SU-DHL-6 (cell line): ENCODE measurements around the gene STIMATE.

ENCODE experiments used
- H2AFZ ChIP-seq: fragments of 200-600 bp; sonication (generic); 2 replicates; pipeline ENCODE4 v1.6.1; 2014; ENCODE audit warnings: low read depth, mild to moderate bottlenecking, moderate library complexity, mixed read lengths, antibody characterized with exemption, low read length; ENCODE audit not compliant: severe bottlenecking
- H3F3A ChIP-seq: fragments of 200-600 bp; shearing (Covaris generic); 2 replicates; pipeline ENCODE4 v1.6.0; 2016; ENCODE audit warnings: antibody characterized with exemption, mild to moderate bottlenecking; ENCODE audit not compliant: insufficient read depth
- H3K27ac ChIP-seq: fragments of 200-600 bp; sonication (generic); 2 replicates; pipeline ENCODE4 v1.5.1; 2016; ENCODE audit warnings: low read depth, mild to moderate bottlenecking, low read length, moderate library complexity, mixed read lengths
- H3K27me3 ChIP-seq: fragments of 200-600 bp; sonication (generic), shearing (Covaris generic); 2 replicates; pipeline ENCODE4 v1.6.0; 2014; ENCODE audit warnings: mild to moderate bottlenecking, low read length
- H3K36me3 ChIP-seq: fragments of 200-600 bp; sonication (generic); 2 replicates; pipeline ENCODE4 v1.6.1; 2014; ENCODE audit warnings: mild to moderate bottlenecking, low read length, mixed read lengths
- H3K4me2 ChIP-seq: fragments of 300-600, 200-600 bp; shearing (Covaris generic), sonication (generic); 2 replicates; pipeline ENCODE4 v1.6.0; 2014; ENCODE audit warnings: low read length, low read depth, mild to moderate bottlenecking; ENCODE audit not compliant: poor library complexity, severe bottlenecking
- H3K4me3 ChIP-seq: fragments of 200-600 bp; sonication (generic); 2 replicates; pipeline ENCODE4 v1.5.1; 2014; ENCODE audit warnings: antibody characterized with exemption, low read length, mild to moderate bottlenecking, mixed read lengths; ENCODE audit not compliant: insufficient read depth, poor library complexity, severe bottlenecking
- H3K79me2 ChIP-seq: fragments of 200-600 bp; sonication (generic); 2 replicates; pipeline ENCODE4 v1.6.1; 2014; ENCODE audit warnings: mild to moderate bottlenecking, low read length, moderate library complexity; ENCODE audit not compliant: insufficient read depth
- H3K9ac ChIP-seq: fragments of 200-600 bp; sonication (generic); 2 replicates; pipeline ENCODE4 v1.7.0; 2014; ENCODE audit warnings: mild to moderate bottlenecking, low read length
- H3K9me2 ChIP-seq: fragments of 200-600 bp; sonication (generic); replicated peaks from 2 replicates; pipeline ENCODE4 v1.6.1; 2014; ENCODE audit warnings: low read length; ENCODE audit not compliant: insufficient read depth
- H3K9me3 ChIP-seq: fragments of 200-600 bp; sonication (generic); 2 replicates; pipeline ENCODE4 v1.6.1; 2014; ENCODE audit warnings: low read length, mixed read lengths; ENCODE audit not compliant: insufficient read depth
- H4K20me1 ChIP-seq: fragments of 200-600 bp; sonication (generic); 2 replicates; pipeline ENCODE4 v1.6.1; 2014; ENCODE audit warnings: low read depth, mild to moderate bottlenecking, antibody characterized with exemption, low read length, moderate library complexity, mixed read lengths
- EZH2phosphoT487 ChIP-seq: fragments of 200-600 bp; sonication (generic), shearing (Covaris generic); conservative IDR thresholded peaks from 2 replicates; pipeline ENCODE4 v1.6.1; 2018; ENCODE audit warnings: mild to moderate bottlenecking, antibody characterized with exemption, low read length, moderate library complexity, mixed read lengths
- TF ChIP-seq, protein P1 (sequence below): fragments of 200-600 bp; sonication (generic); IDR thresholded peaks from one replicate; pipeline ENCODE4 v1.5.1; 2017; ENCODE audit warnings: antibody characterized with exemption, mild to moderate bottlenecking, low read length, moderate library complexity; ENCODE audit not compliant: insufficient read depth, poor library complexity, severe bottlenecking

Gene STIMATE

DNA sequence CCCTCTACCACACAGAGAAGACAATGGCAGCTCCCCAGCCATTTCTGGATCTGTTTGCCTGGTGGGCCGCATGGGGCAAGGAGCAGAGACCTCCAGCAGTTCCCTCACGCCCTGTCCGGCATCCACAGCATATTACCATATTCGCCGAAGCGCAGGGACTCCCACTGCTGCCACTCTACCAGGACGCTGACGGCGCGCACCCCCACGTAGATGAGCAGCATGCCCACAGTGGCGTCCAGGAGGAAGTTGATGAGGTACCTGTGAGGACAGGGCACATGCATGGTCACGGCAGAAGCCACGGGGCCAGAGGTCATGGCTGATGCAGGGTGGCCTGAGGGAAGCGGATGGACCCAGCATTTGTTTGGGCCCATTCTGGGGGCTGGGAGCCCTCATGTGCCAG, 47.7 kb downstream of the STIMATE start:
- Histone ChIP-seq H2AFZ (no peak overlapping the region), H3F3A (no peaks in the 10 kb centered on the region), H3K79me2 (no peaks in the 10 kb centered on the region), H3K9me3 (no peaks in the 10 kb centered on the region), H3K9me2 (no peaks in the 10 kb centered on the region), H3K27ac (no peak overlapping the region), H3K27me3 (no peaks in the 10 kb centered on the region), H3K4me3 (no peak overlapping the region), H3K4me2 (no peak overlapping the region), H4K20me1 (no peaks in the 10 kb centered on the region), H3K36me3 (no peaks in the 10 kb centered on the region), H3K9ac (no peak overlapping the region)
- no peak for TF ChIP-seq EZH2phosphoT487
- TF ChIP-seq, protein P1, sequence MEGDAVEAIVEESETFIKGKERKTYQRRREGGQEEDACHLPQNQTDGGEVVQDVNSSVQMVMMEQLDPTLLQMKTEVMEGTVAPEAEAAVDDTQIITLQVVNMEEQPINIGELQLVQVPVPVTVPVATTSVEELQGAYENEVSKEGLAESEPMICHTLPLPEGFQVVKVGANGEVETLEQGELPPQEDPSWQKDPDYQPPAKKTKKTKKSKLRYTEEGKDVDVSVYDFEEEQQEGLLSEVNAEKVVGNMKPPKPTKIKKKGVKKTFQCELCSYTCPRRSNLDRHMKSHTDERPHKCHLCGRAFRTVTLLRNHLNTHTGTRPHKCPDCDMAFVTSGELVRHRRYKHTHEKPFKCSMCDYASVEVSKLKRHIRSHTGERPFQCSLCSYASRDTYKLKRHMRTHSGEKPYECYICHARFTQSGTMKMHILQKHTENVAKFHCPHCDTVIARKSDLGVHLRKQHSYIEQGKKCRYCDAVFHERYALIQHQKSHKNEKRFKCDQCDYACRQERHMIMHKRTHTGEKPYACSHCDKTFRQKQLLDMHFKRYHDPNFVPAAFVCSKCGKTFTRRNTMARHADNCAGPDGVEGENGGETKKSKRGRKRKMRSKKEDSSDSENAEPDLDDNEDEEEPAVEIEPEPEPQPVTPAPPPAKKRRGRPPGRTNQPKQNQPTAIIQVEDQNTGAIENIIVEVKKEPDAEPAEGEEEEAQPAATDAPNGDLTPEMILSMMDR, result no peak

DNA sequence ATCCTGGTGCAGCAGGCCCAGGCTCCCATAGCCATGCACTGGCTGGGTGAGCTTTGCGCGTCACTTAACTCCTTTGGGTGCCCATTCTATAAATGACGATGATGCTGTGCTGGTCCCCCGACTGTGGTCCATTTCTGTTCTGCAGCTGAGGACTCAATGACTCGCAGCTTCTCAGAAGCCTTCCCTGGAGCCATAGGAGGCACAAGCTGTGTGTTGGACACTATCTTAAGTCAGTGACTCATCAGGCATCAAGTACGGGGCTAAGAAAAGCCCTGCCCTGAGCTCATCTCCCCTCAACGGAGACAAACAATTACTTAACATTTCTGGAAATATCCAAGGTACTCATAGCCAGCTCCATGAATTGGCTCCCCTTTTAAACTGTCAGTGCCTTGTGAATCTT, 48.7 kb downstream of the STIMATE start:
- Histone ChIP-seq H3K4me2 (no peak overlapping the region), H3K9me2 (no peaks in the 10 kb centered on the region), H3K79me2 (no peaks in the 10 kb centered on the region), H3K27ac (no peak overlapping the region), H3K9ac (no peak overlapping the region), H2AFZ (no peak overlapping the region), H4K20me1 (no peaks in the 10 kb centered on the region), H3K36me3 (no peaks in the 10 kb centered on the region), H3F3A (no peaks in the 10 kb centered on the region), H3K9me3 (no peaks in the 10 kb centered on the region), H3K4me3 (no peak overlapping the region), H3K27me3 (no peaks in the 10 kb centered on the region)
- TF ChIP-seq EZH2phosphoT487, result no peak
- TF ChIP-seq, protein P1, result no peak

DNA sequence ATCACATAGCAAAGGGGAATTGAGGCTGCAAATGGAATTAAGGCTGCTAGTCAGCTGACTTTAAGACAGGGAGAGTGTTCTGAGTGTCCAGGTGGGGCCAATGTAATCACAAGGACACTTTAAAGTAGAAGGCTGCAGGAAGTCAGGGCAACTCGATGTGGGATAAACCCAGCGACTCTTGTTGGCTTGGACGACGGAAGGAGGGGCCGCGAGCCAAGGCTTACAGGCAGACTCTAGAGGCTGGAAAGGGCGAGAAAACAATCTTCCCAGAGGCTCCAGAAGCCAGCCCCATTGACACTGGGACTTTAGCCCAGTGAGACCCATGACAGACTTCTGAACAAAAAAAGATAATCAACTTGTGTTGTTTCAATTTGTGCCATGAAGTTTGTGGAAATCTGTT, 49.6 kb downstream of the STIMATE start:
- H3K4me3 ChIP-seq, result no peak overlapping the region
- H3K36me3 ChIP-seq, result no peaks in the 10 kb centered on the region
- H3K27me3 ChIP-seq, result no peaks in the 10 kb centered on the region
- H2AFZ ChIP-seq, result no peak overlapping the region
- H4K20me1 ChIP-seq, result no peaks in the 10 kb centered on the region
- no peaks in the 10 kb centered on the region for H3F3A ChIP-seq
- TF ChIP-seq, protein P1, result no peak
- no peak for TF ChIP-seq EZH2phosphoT487
- H3K9me3 ChIP-seq, result no peaks in the 10 kb centered on the region
- H3K9me2 ChIP-seq, result no peaks in the 10 kb centered on the region
- no peak overlapping the region for H3K27ac ChIP-seq
- no peaks in the 10 kb centered on the region for H3K79me2 ChIP-seq
- no peak overlapping the region for H3K4me2 ChIP-seq
- no peak overlapping the region for H3K9ac ChIP-seq
